ENCODE data around the gene GMCL1. TPM values are rescaled to one million over a fixed set of nuclear protein-coding genes. Genes with fewer than 3 reads are reported as not detected.

Gene GMCL1
- total and polyA plus RNA-seq, 8 donors = 1.2 to 23.1 (median 5.9) TPM

GRCh38 chr2:69807821-69808540 lies 21.5 kb upstream of the GMCL1 start:
- Histone ChIP-seq H3K27ac (no peak overlapping the region), H3K4me1 (no peaks in the 10 kb centered on the region), H3K4me3 (no peak overlapping the region), H3K9me3 (no peaks in the 10 kb centered on the region), H3K36me3 (peaks cover 54 to 94% (median 91%) of the 10 kb centered on the region in 4 donors), H3K27me3 (no peaks in the 10 kb centered on the region)
- no peak for DNase-seq
- 91 to 96% (median 91%) methylated on average over 16 of the region's 16 CpGs for WGBS, 5 donors
- intact Hi-C loops (cut with DNase I; ENCODE audit: low total_unique reads) = no loop called here
- no peak for TF ChIP-seq POLR2A (IDR thresholded peaks at IDR 0.05)
- no peak for TF ChIP-seq CTCF (IDR thresholded peaks at IDR 0.05)
- no peak for TF ChIP-seq EP300 (IDR thresholded peaks at IDR 0.05)
- TF ChIP-seq POLR2AphosphoS5 (IDR thresholded peaks at IDR 0.05) = no peak

GRCh38 chr2:69810550-69810949 lies 18.9 kb upstream of the GMCL1 start:
- WGBS, 5 donors = 93 to 96% (median 94%) methylated on average over 6 of the region's 6 CpGs

GRCh38 chr2:69811018-69811417 lies 18.4 kb upstream of the GMCL1 start:
- H3K4me1 ChIP-seq = no peaks in the 10 kb centered on the region
- H3K4me3 ChIP-seq = no peak overlapping the region
- no peak for TF ChIP-seq CTCF (IDR thresholded peaks at IDR 0.05)
- no peak for TF ChIP-seq POLR2AphosphoS5 (IDR thresholded peaks at IDR 0.05)
- no peak for TF ChIP-seq EP300 (IDR thresholded peaks at IDR 0.05)
- no peak for TF ChIP-seq POLR2A (IDR thresholded peaks at IDR 0.05)
- no peaks in the 10 kb centered on the region for H3K27me3 ChIP-seq
- intact Hi-C loops (cut with DNase I; ENCODE audit: low total_unique reads) = no loop called here
- H3K36me3 ChIP-seq = peaks cover 56 to 100% (median 98%) of the 10 kb centered on the region in 4 donors
- no peak for DNase-seq
- no peaks in the 10 kb centered on the region for H3K9me3 ChIP-seq
- 89 to 95% (median 91%) methylated on average over 5 of the region's 5 CpGs for WGBS, 5 donors
- H3K27ac ChIP-seq = no peak overlapping the region

More at GRCh38 chr2:69810550-69810949, 18.9 kb upstream of the GMCL1 start:
- Histone ChIP-seq H3K4me1 (no peaks in the 10 kb centered on the region), H3K4me3 (no peak overlapping the region), H3K27me3 (no peaks in the 10 kb centered on the region), H3K9me3 (no peaks in the 10 kb centered on the region), H3K27ac (no peak overlapping the region), H3K36me3 (peaks cover 58 to 100% (median 98%) of the 10 kb centered on the region in 4 donors)
- no peak for TF ChIP-seq CTCF (IDR thresholded peaks at IDR 0.05)
- no peak for TF ChIP-seq POLR2A (IDR thresholded peaks at IDR 0.05)
- no peak for TF ChIP-seq EP300 (IDR thresholded peaks at IDR 0.05)
- no peak for TF ChIP-seq POLR2AphosphoS5 (IDR thresholded peaks at IDR 0.05)
- intact Hi-C loops (cut with DNase I; ENCODE audit: low total_unique reads) = no loop called here
- no peak for DNase-seq

GRCh38 chr2:69811591-69811990 lies 17.9 kb upstream of the GMCL1 start:
- intact Hi-C loops (cut with DNase I; ENCODE audit: low total_unique reads) = no loop called here
- no peak for TF ChIP-seq EP300 (IDR thresholded peaks at IDR 0.05)
- TF ChIP-seq POLR2AphosphoS5 (IDR thresholded peaks at IDR 0.05) = no peak
- no peak for TF ChIP-seq POLR2A (IDR thresholded peaks at IDR 0.05)
- TF ChIP-seq CTCF (IDR thresholded peaks at IDR 0.05) = no peak
- no peaks in the 10 kb centered on the region for H3K27me3 ChIP-seq
- H3K4me1 ChIP-seq = peaks cover 0 to 4% (median under 1%) of the 10 kb centered on the region in 4 donors
- no peak for DNase-seq
- H3K36me3 ChIP-seq = peaks cover 51 to 96% (median 93%) of the 10 kb centered on the region in 4 donors
- H3K9me3 ChIP-seq = no peaks in the 10 kb centered on the region
- H3K27ac ChIP-seq = no peak overlapping the region
- H3K4me3 ChIP-seq = no peak overlapping the region
- WGBS, 5 donors = 81 to 90% (median 86%) methylated on average over 3 of the region's 3 CpGs

All from stomach (tissue), 9 donors.